Measurements from ENCODE around the gene ANKRD34A.
A peak's percentile ranks its signal among the peaks of the same experiment; 100 is the strongest.

The ANKRD34A gene

DNA sequence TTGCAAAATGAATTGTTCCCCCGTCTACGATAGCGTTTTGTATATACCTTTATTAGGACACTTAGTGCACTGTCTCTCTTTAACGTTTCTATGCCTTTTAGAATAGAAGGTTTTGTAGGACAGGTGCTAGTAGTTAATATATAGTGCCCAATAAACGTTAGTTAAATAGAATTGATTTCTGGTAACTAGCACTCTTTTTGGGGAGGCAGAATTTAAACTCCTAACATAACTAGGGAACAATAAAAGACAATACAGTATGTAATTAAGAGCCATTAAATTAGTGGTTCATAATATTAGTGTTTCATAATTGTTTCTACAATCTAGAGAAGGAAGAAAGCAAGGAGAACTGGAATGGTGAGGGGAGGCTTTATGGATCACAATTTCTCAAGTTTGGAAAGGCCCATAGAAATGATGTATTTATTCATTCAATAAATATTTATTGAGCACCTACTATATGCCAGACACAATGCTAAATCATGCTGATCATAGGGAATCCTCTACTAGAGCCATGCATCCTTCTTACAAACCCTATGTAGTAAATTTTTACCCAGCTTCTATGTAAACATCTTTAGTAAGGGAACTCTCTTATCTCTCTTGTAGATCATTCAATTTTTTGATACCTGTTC, 857 bp upstream of the ANKRD34A start:
- no peak for DNase-seq (ENCODE audit: low read depth)

DNA sequence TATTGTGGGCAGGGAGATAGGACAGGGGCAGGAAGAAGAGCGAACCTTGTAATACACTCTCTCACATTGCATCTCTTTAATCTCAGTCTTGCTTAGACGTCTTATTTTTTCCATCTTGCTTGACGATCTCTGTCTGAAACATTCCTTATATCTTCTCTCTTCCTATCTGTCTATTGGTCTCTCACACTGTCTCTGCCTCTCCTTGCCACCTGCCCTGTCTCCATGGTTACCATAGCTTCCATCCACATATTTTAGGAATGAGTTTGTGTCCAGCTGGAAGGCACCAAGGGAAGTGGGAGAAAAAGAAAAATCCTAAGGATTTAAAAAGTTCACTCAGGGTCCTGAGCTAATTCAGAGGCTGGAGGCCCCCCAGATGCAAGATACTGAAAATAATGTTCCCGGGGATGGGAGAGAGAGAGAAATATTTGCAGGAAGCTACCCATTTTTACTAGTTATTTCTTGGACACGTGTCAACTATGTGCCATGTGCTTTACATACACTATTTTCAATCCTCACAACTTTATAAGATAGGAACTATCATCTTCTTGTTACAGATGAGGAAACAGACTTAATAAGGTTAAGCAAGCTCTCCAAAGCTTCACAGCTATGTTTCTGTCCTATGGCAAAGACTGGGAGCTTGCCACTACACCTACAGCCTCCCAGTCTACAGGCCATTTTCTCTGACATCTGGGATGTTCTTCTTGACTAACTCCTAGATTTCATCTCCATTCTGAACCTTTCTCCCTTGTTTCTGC, 933 bp downstream of the ANKRD34A start:
- no peak for DNase-seq (ENCODE audit: low read depth)

DNA sequence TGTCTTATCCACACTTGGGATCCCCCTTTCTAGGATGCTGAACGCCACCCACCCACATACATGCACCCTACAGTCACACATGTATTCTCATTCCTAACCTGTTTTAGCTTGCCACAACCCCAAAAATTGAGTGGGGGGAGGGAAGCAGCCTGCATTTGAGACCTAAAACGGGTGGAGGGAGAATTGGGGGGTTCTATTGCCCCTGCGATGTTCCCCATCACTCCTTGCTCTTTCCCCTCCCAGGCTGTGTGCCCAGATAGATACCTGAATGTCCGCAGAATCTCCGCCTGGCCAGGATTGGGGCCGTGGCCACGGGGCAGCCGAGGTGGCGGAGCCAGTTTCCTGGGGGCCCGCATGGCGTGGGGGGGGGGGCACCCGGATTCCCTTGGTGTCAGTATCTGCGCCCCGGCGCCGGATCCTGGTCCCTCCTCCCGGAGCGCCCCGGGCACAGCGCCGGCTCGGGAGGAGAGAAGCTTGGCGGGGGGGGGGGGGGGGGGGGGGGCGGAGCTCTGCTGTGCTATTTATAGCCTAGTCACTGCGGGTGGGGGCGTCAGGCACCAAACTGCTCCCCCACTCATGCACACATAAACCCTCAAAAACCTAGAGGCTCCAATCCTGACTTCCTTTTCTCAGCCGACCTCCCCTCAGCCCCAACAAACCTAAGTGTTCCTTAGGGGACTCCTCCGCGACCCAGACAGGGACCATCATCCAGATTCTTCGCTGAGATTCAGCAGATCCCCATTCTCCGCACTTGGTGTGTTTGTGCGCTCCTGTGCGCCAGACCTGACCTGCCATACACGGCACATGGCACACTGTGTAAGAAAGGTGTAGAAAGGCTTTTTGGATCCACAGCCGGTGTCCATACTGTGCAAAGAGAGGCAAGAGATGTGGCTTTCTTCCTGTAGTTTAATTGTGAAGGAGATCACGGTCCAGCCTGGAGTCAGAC, 1.9 kb downstream of the ANKRD34A start:
- DNase-seq (ENCODE audit: low read depth): no peak

DNA sequence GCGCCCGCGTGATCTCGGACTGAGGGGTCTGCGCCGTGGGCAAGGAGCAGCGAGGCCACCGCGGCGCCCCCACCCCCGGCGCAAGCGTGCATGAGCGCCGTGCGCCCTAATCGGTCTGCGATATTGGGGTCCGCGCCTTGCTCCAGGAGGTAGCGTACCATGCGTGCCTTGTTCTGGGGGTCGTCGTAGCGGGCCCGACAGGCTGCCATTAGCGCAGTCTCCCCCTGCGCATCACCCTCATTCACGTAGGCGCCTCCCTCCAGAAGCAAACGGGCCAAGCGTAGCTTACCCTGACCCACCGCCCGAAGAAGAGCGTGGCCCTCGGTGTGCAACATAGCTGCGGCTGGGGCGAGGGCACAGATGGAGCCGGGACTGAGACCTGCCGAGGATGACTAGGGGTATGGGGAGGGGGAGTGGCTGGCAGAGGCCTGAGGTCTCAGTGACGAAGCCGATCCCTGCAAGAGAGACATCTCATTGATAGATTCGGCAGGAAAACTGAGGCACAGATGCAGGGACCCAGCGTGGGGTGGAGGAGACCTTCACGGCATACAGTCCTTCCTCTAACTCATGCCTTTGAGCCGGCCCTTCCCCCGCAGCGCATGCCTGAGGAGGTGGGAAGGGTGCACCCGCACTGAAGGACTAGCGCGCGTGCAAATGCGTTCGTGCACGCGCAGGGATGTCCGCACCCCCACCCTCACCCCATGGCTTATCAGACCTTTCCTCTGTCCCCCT, 2.8 kb downstream of the ANKRD34A start:
- DNase-seq (ENCODE audit: low read depth): no peak

DNA sequence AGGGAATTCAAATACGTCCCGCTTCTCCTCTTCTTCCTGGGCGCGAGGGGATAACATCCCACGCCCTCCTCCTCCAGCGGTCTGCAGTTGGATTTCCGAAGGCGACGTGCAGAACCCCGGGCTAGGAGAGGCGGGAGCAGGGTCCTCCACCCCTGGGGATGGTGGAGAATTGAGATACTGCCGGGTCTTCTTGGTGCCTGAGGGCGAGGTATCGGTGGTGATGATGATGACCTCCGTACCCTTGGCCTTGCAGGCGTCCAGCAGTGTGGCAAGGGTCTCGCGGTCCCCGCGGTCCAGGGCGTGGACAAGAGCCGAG, 3.3 kb downstream of the ANKRD34A start:
- DNase-seq (ENCODE audit: low read depth): no peak

DNA sequence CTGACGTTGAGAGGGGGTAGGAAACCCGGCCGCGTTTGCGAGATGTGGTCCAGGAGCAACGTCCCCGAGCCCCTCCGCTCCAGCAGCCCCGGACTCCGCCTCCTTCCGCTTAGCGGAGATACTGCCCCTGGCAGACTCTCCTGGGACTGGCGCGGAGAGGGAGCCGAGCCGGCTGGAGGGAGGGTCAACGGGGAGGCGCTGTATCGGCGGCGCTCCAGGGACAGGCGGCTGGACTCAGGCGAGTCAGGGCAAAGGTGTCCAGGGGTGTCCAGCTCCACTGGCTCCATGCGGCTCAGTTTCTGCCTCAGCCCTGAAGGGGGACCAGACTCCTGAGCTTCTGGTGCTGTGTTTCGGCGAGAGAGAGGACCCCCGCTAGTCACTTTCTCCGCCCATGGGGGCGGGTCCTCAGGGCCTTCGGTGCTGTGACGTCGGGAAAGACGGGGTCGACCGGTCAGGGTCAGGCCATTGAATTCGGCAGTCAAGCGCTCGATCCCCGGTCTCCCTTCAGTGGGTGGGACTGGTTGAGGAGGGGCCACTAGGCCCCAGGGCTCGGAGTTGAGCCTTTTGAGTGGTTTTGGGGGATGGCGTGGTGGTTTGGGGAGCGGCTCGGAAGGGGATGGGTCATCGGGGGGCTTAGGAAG, 3.8 kb downstream of the ANKRD34A start:
- DNase-seq (ENCODE audit: low read depth): no peak

DNA sequence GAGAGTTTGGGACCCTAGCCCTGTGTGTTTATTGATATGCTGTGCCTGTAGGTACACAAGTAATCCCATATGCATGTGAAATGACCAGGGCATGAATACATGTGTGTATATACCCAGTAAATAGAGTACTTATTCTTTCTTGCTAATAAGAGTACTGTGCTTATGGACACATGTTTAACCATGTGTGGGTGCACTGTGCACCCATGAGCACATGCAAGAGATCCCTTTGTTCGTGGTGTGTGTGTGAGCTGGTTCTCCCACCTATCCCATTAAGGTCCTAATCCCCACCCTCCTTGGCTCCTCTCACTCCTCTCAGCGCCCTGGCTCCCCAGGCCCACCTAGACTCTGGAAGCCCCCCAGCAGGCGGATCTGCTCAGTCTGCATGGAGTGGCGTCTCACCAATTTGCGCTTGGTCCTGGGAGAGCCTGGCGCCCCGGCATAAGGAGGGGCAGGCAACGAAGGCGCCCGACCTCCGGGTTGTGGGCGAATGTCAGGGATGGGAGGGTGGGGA, 4.4 kb downstream of the ANKRD34A start:
- no peak for DNase-seq (ENCODE audit: low read depth)

DNA sequence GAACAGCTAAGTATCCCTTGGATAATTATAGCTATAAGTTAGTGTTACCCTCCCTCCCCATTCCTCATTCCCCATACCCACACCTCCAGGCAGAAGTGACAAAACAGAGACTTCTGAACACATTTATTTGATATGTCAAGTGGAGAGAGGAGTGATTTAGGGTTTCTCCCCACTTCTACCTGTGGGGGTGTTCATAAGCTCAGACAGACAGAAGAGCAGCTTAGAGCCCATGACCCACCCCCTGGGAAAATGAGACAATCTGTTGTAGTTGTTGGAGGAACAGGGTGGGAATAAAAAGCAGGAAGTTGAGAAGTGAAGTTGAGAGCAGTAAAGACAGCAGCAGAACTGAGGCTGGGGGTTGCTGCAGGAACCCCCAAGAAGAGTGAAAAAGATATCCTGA, 5.0 kb downstream of the ANKRD34A start:
- no peak for DNase-seq (ENCODE audit: low read depth)

DNA sequence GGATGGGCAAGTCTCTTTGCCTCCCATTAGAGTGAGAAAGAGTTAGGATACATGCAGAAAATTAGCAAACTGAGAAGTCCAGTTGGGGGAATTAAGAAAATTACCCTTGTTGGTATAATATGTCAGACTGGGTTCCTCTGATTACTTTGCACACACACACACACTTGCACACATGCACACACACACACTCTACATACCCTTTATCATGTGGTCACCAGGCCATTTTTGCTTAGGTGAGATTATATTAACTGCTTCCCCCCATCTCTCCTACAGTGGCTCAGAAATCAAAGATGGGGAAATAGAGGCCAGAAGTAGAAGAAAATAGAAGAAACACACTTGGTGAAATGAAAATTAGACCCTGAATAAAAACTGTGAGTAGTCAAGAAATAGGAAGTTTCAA, 5.6 kb downstream of the ANKRD34A start:
- no peak for DNase-seq (ENCODE audit: low read depth)

DNA sequence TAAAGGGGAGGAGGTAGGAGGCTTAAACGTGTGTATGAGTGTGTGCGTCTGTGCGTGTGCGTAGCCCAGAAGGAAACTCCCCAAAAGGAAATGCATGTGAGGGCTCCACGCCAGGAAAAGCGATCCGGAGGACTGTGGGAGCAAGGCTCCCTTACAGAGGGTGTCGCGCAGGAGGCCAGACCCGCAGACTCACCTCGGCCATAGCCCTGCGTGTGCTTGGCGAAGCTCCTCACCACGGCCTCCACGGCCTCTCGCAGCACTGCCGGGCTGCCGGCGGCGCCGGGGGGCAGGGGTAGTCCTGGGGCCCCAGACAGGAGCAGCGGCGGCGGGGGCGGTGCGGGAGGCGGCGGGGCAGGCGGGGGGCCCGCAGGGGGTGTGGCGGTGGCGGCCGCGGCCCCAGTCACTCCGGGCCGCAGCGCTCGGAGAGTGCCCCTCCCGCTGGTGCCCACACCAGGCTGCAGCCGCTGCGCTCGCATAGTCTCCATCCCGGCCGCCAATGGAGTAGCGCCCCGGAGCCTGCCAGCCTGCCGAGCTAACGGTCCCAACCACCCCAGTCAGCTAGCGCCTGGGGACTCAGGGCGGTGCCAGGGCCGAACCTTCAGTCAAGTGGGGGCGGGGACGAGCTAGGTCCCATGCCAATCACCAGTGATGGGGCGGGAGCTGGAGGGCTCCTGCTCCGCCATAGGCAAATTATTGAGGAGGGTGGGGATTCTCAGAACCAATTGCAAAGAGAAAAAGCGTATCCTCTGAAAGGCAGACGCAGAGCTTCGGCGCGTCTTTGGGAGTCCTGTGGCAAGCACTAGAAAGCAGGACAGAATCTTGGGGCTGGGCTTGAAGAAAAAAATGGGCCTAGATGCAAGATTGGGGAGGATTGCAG, 6.7 kb downstream of the ANKRD34A start, which contains the start of gene LIX1L:
LIX1L (minus strand) TSS at position 575 of the 877 bp plus-strand sequence; CDS start at position 485, 90 bp downstream.
- peak; percentile 97 for DNase-seq (ENCODE audit: low read depth)

DNA sequence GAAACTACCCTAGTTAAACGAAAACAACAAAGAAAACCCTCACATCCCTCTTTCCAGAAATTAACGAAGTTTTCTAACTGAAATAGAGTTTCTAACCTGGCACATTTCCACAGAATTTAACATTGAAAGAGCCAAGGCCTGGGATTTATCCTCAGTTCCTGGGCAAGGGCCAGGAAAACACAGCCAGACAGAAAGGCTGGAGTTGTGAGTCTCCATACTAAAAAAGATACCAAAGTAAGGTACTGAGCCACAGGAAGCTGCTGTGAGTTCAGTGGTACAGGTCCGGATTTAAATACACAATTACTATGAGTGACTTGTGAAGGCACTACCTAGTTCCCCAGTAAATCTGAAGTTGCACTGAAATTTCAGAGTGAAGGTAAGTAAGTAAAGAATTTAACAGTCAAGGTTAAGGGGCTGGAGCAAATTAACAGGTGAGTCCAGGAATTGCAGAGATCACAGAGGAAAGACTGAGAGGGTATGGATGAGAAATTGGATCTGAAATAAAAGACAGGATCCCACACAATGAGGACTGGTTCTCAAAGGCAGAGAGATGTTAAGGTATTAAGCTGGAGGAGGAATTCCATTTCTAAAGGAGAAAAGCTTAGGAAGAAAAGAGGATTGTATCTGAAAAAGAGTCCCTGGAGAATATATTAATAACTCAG, 7.5 kb downstream of the ANKRD34A start:
- DNase-seq (ENCODE audit: low read depth): no peak

DNA sequence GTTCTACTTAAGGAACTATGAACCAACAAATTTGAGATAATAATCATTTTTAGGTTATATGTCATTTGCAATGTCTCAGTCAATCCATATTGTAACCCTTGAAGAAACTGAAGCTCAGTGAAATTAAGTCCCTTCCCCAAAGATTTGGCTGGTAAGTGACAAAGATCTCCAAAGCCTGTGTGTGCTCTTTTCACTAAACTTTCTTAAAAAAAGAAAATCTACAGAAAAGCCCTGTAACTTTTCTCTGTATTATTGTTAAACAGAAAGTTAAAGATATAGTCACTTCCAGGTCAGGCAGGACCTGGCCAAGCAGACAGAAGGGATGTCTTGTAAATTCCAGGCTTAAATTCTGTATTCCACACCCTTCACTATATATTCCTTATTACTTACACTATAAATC, 8.0 kb downstream of the ANKRD34A start:
- DNase-seq (ENCODE audit: low read depth): no peak

DNA sequence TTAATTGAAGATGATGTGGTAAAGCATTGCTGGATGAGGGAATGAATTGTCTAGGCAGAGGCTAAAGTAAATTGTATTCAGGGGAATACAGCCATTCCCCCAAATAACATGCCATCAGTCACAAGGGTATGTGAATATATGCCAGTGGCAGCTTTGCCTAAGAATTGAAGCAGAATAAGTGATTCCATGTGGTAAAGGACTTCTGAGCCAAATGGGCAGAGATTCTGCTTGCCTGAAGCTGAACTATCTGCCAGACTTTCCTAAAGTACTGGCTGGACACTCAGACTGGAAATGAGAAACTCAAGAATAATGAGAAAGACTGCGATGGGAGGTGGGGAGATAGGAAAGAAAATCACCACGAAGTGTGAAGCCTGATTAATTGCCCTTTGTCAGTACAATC, 8.9 kb downstream of the ANKRD34A start:
- no peak for DNase-seq (ENCODE audit: low read depth)

DNA sequence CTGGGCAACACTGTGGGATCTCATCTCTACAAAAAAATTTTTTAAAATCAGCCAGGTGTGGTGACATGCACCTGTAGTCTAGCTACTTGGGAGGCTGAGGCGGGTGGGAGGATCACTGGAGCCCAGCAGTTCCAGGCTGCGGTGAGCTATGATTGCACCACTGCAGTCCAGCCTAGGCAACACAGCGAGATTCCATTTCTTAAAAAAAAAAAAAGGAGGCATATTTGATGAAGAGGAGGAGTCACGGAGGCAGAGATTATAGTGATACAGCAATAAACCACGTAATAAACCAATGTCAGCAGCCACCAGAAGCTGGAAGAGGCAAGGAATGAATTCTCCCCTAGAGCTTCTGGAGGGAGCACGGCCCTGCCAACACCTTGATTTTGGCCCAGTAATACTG, 10.5 kb downstream of the ANKRD34A start:
- no peak for DNase-seq (ENCODE audit: low read depth)

DNA sequence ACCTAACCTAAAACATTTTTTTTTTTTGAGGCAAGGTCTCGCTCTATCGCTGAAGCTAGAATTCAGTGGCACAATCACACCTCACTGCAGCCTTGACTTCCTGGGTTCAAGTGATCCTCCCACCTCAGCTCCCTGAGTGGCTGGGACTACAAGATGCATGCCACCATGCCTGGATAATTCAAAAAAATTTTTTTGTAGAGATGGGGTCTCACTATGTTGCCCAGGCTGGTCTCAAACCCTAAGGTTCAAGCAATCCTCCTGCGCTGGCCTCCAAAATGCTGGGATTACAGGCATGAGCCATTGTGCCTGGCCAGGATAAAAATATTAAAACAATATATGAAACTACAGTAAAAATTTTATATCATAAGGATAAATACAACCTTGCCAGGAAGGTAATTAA, 11.5 kb downstream of the ANKRD34A start:
- no peak for DNase-seq (ENCODE audit: low read depth)

DNA sequence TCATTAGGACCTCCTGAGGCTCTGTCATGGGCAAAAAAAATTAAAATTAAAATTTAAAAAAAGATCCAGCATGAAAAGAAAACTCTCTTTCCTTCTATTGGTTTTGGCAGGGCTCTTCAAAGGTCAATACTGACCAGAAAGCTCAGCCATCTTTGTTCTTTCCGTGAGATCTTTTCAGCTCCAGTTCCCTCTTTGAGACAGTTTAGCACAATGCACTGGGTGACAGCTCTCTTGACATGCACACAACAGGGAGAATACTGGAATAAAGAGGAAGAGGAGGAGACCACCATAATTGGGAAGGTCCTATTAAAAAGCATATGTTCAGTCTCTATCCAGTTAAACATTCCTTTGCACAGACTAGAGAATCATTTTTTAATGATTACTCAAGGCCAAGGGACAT, 12.8 kb downstream of the ANKRD34A start:
- DNase-seq (ENCODE audit: low read depth): no peak

DNA sequence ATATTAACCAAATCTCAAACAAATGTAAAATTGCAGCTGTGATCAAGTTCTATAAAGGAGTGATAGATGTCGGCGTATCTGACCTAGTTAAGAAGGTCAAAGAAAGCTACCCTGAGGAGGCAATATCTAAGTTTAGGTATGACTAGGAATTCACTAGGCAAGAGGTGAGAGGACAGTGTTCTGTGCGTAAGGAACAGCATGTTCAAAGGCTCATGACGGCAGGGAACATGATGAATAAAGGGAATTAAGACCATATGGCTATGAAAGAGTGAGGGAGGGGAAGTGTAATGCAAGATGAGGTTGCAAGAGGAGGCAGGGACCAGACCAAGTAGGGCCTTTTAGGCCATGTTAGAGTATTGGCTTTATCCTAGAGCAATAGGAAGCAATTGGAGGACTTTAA, 15.2 kb downstream of the ANKRD34A start:
- DNase-seq (ENCODE audit: low read depth): no peak

DNA sequence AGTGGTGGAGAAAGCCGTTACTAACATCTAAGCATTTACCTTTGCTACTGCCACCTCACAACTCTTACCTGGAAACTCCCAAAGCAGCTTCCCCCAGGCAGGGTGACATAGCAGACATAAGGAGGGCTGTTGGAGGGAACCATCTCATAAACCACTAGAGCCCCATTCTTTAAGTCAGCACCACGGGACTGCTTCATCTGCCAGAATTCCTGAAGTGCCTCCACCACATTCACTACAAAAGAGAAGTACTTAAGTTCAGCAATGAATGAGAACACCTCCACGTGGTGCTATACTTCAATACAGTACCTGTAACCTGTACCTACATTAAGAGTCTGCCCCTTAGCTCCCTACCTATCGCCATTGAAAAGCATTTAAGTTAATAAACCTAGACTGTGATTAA, 16.8 kb downstream of the ANKRD34A start:
- DNase-seq (ENCODE audit: low read depth): no peak

DNA sequence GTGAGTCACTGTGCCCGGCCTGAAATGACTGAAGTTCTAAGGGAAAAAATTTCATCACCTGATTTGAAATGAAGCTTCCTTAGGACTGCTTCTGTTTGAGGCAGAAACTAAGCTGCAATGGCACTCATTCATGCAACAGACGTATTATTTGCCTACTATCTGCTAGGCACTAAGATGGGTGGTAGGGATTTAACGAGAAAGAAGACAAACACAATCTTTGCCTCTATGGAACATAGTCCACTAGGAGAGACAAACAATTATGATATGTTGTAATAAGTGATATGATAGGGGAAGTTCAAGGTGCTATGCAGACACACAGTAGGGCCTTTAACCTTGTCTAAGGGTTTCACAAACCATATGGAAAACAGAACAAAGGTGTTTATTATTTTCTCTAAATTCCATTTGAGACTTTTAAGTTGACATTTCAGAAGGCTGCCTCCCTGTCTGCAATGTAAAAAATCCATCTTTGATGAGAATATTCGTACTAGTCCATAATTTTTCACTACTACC, 17.8 kb downstream of the ANKRD34A start:
- DNase-seq (ENCODE audit: low read depth): no peak

DNA sequence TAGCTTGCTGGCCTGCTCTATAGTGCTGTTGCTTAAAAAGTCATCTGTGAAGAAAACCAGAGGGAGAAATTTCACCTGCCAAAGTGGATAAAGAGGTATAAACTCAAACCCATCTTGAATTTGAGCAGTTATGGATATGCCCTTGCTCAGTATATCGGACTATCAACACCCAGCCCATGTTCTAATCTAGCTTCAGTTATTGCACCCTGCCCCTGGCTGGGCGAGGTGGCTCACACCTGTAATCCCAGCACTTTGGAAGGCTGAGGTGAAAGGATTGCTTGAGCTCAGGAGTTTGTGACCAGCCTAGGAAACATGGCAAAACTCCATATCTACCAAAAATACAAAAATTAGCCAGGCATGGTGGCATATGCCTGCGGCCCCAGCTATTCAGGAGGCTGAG, 19.8 kb downstream of the ANKRD34A start:
- no peak for DNase-seq (ENCODE audit: low read depth)

All from stromal cell of bone marrow (primary cell).